NCI-H2196 (cell line): ENCODE measurements around the gene PRRC1.

Experiments used
- DNase-seq: peaks from one replicate; lab custom pipeline; 2025; ENCODE audit not compliant: unreplicated experiment; lab: John Stamatoyannopoulos, UW

Gene PRRC1

DNA sequence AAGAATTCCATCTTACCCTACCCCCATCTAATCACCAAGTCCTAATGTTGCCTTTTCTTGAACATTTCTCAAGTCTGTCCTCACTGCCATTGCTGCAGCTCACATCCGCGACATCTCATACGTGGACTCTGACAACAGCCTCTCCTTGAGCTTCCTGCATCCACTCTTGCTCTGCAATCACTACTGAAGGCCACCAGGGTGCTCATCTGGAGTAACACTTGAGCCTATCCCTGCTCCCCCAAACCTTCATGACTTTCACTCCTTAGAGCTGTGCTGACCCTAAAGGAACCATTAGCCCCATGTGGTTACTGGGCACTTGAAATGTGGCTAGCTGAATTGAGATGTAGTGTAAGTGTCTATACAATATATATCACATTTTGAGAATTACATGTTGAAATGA, 85.0 kb downstream of the PRRC1 start:
- no peak for DNase-seq

DNA sequence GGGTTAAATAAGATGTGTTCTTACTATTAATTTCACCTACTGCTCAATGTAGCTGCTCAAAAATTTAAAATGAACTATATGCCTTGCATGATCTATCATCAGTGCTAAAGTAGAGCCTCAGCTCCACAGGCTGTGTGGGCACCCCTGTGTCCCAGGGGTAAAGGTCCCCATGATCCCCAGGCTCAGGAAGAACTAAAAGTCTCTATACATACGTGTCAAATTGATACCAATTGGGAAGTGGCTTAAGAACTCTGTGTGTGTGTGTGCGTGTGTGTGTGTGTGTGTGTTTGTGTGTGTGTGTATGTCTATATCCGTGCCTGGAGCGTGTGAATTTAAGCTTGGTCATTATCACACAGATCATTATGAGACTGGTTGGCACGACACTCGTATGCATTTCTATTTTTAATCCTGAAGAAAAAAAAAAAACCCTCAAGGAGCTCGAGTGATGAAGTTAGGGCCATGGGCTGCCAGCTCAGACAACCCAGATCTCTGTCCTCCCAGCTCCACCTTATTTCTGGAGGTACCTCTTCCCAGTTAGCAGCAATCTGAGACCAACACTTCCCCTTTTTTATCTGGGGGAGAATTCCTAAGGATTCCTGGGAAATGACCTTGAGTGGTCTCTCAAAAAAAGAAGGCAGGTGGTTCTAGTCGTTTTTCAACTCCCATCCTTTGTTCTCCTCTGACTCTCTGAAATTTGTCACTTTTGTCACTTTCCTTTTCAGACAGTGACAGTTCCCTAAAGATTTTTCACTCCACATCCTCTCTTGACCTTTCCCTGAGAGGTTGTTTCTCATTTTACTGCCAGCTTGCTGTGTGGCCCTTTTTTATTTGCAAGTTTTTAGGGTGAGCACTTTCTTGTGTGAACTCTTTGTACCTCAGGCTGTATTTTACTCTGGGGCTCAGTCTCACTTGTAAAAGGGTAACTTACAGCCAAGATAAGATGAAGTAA, 85.7 kb downstream of the PRRC1 start:
- DNase-seq: no peak
